ENCODE results near the gene TTC6.

TTC6 gene, protein sequence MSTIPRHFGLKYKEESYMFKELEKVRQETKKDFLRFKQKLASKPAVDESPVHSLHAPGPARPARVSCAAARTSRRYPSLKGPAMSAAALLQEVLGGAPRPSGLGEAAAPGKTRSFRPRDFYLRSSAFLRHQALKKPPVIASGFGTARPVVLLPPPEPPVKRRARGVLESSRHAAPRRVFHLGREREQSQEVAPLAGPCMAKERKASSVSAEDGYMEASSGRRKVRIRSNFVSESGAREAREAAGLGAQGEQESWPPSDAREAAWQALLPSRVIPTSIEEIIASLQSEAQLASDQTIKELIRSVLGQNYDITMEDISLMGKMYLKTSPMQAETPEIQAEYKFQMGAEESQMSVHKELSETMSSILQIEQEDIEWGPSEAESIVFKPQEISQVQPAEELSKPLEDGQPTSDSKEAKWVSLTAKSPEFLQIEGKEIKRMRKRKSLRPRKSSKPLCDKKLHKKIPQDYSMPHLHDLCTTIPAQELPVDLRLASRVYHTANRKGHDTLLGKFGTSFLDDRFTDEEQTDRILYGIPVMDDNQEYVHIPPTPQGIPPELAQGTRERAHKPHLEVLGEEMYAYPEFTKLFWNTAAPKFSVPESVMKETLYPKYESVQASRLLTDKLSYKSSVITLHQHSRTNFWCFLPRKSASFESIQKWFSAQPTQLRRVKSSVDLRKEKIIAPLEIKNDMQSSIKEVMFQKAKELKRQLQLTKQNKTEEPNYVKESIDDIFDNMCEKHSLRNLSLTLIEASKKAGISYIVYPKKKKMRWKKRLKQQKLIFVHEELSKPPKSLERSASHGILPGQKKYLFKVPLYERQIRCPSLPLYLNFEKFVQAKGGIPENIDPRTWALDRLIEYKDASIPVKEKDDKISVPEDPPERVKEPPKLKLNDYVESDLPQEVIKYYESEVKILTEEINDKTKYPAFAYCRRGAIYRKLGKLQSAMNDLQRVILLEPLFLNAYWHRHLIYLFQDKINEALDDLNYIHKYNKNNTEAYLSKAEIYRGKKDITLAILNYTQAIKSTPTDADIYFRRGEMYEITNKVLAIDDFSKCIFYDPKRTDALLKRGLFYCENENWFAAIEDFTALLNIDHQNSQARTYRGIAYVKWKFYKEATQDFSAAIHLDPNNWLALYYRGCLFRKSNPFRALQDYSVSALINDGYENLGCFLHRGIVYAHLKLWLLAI (N-terminal part only)

DNA sequence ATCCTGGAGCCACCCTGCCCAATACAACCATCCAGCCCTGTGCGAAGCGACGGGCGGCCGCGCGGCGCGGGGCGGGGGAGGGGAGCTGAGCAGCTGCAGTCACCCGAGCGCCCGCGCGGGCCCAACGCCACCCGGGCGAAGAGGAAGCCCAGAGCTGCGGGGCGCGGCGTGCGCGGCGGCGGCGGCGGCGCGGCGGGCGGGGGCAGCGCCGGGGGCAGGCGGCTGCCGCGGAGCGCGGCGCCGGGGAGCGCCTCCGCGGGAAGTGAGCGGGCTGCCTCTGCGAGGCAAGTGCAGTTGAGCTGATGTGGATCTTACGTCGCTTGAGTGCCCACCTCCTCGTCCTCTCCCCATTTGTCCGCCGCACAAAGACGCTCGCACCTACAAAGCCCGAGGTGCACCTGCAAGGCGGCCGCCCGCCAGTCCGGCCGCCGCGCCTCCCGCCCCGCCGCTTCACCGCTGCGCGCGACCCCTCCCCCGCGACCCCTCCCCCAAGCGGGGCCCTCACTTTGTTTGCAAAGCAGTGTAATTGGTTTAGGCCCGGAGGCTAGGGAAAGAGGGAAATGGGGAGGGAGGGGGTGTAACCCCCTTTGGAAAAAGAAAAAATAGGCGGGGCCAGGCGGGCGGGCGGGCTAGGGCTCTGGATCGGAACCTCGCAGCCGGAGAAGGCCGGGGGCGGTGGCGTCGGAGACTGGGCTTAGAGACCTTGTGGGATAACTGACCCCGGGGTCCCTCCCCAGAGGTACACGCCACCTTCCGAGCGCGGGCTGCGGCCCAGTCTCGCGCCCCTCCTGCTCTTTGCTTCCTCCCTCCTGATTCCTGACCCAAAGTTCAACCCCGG lies at the start of gene TTC6, which contains the start of gene FOXA1:
Gene TTC6, plus strand, starts transcription at position 659 of the 838 bp plus-strand sequence. CDS start 26,436 bp downstream, outside the sequence.
Gene FOXA1, minus strand, starts transcription at position 279 of the 838 bp plus-strand sequence. Its CDS starts 277 bp downstream, at position 2.
- Histone ChIP-seq H3K27ac (no peak within 1 kb of the TSS), H3K4me3 (ENCODE audit: low read depth in 1 of 2, low read length in 1 of 2) (peak within 1 kb of the TSS in 1 of 2 experiments; percentile 2), H3K36me3 (no peaks in the 10 kb centered on the region), H3K27me3 (peaks cover 100% of the 10 kb centered on the region), H3K4me1 (ENCODE audit: control insufficient read depth in 1 of 2, insufficient read depth in 1 of 2, low read depth in 1 of 2, low read length in 1 of 2) (peaks cover 0 to 10% of the 10 kb centered on the region in 2 experiments), H3K9me3 (peaks cover 7% of the 10 kb centered on the region)
- TF ChIP-seq CTCF (IDR thresholded peaks at IDR 0.05), result no peak

GRCh38 chr14:37546621-37547447 lies 48.6 kb upstream of the TTC6 start:
- no peaks in the 10 kb centered on the region for H3K9me3 ChIP-seq
- no peak overlapping the region for H3K27ac ChIP-seq
- H3K27me3 ChIP-seq, result no peaks in the 10 kb centered on the region
- no peak overlapping the region for H3K4me3 ChIP-seq (ENCODE audit: low read depth in 1 of 2, low read length in 1 of 2)
- H3K36me3 ChIP-seq, result no peaks in the 10 kb centered on the region
- no peak for TF ChIP-seq CTCF (IDR thresholded peaks at IDR 0.05)
- H3K4me1 ChIP-seq (ENCODE audit: control insufficient read depth in 1 of 2, insufficient read depth in 1 of 2, low read depth in 1 of 2, low read length in 1 of 2), result no peaks in the 10 kb centered on the region

DNA sequence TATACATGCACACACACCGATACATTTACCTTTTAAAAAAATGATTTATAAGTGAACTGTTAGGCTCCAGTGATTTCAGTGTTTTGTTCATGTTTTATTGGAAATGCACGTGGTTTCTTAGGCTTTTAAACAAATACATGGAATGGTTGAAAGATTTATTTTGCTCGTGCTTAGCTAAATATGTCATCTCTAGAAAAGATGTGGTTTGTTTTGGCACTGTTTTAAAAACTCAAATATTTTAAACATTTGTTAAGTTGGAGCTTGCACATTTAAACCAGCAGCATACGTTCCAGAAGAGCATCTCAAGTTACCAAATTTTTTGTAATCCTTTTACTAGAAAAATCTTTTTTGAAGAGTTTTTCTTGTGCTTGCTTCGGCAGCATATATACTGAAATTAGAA lies 44.9 kb upstream of the TTC6 start:
- Histone ChIP-seq H3K4me1 (ENCODE audit: control insufficient read depth in 1 of 2, insufficient read depth in 1 of 2, low read depth in 1 of 2, low read length in 1 of 2) (no peaks in the 10 kb centered on the region), H3K9me3 (no peaks in the 10 kb centered on the region), H3K36me3 (no peaks in the 10 kb centered on the region), H3K27me3 (no peaks in the 10 kb centered on the region), H3K27ac (no peak overlapping the region), H3K4me3 (ENCODE audit: low read depth in 1 of 2, low read length in 1 of 2) (no peak overlapping the region)
- no peak for TF ChIP-seq CTCF (IDR thresholded peaks at IDR 0.05)

GRCh38 chr14:37551119-37551518 lies 44.3 kb upstream of the TTC6 start:
- TF ChIP-seq CTCF (IDR thresholded peaks at IDR 0.05), result no peak
- Histone ChIP-seq H3K27me3 (no peaks in the 10 kb centered on the region), H3K27ac (no peak overlapping the region), H3K9me3 (no peaks in the 10 kb centered on the region), H3K36me3 (no peaks in the 10 kb centered on the region), H3K4me1 (ENCODE audit: control insufficient read depth in 1 of 2, insufficient read depth in 1 of 2, low read depth in 1 of 2, low read length in 1 of 2) (no peaks in the 10 kb centered on the region), H3K4me3 (ENCODE audit: low read depth in 1 of 2, low read length in 1 of 2) (no peak overlapping the region)
